ENCODE results near the gene IRF1. TPM values are rescaled to one million over a fixed set of nuclear protein-coding genes. Genes with fewer than 3 reads are reported as not detected.

IRF1 gene
- total and polyA plus RNA-seq, 12 donors, result 3.0 to 116 (median 20.1) TPM

DNA sequence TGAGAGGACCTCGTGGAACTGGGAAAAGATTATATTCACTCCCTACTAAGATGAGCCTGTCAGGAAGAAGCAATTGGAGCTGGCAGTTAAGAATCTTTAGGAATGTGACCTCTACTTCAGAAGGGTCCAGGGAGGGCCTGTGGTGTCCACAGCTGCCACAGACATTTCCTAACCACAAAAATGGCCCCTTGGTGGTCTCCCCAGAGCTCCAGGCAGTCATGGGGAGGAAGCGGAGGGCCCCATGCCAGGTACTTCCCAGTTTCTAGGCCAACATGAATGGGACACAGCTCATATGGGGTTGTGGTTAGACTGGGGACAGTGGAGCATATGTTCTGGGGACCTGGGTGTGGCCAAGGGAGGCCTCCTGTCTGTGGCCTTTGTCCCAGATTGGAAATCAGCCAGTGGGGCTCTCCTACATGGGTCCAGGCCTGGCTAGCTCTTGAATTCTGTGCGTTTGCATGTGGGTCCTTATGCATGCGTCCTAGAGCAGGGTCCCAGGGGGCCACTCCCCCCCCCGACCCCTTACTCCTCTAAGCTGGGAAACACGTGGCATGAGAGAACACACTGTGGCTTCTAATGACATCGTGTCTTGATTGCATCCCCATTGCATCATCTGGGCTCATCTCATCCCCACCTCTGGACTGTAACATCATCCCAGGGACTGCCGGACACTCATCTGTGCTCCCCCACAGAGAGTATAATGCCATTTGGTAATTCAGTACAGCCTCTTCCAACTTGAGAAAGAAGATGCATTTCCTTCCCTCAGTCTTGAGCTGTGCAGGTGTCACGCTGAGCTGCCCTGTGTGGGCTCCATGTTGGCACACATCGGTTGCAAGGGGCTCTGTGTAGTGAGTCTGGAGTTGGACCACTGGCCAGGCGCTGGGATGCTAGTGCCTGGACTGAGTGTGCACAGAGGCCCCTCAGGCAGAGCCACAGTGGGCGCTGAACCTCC lies 31.3 kb downstream of the IRF1 start:
- Histone ChIP-seq H3K36me3 (replicated peaks in 1 of 2) (no peaks in the 10 kb centered on the region), H3K27me3 (no peaks in the 10 kb centered on the region), H3K9me3 (replicated peaks in 1 of 3) (no peaks in the 10 kb centered on the region), H3K4me1 (replicated peaks in 1 of 2) (peaks cover 21 to 59% of the 10 kb centered on the region in 2 donors), H3K4me3 (no peak overlapping the region), H3K27ac (peak overlapping the region in 2 of 5 donors; percentile 23 to 61)
- DNase-seq, result peak in 2 of 7 donors; percentile 25 to 56
- WGBS, 4 donors, result 75 to 89% (median 83%) methylated on average over 8 to 12 of the region's 12 CpGs
- TF ChIP-seq, protein P1, sequence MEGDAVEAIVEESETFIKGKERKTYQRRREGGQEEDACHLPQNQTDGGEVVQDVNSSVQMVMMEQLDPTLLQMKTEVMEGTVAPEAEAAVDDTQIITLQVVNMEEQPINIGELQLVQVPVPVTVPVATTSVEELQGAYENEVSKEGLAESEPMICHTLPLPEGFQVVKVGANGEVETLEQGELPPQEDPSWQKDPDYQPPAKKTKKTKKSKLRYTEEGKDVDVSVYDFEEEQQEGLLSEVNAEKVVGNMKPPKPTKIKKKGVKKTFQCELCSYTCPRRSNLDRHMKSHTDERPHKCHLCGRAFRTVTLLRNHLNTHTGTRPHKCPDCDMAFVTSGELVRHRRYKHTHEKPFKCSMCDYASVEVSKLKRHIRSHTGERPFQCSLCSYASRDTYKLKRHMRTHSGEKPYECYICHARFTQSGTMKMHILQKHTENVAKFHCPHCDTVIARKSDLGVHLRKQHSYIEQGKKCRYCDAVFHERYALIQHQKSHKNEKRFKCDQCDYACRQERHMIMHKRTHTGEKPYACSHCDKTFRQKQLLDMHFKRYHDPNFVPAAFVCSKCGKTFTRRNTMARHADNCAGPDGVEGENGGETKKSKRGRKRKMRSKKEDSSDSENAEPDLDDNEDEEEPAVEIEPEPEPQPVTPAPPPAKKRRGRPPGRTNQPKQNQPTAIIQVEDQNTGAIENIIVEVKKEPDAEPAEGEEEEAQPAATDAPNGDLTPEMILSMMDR (IDR thresholded peaks at IDR 0.05), result no peak
- TF ChIP-seq POLR2A (IDR thresholded peaks at IDR 0.05), result no peak
- intact Hi-C loops (cut with DNase I), result no loop called here

DNA sequence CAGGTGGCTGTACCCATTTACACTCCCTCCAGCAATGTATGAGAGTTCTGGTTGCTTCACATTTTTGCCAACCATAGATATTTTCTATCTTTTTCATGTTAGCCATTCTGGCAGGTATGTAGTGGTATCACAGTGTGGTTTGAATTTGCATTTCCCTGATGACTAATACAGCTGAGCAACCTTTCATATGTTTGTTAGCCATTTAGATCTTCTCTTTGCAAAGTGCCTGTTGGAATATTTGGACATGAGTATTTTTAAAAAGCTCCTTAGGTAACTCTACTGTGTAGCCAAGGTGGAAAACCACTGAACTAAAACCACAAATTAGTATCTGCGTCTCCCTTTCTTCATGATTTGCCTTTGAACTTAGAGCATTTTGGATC lies 31.9 kb downstream of the IRF1 start:
- WGBS, 4 donors, result 74 to 85% (median 80%) methylated on average over 1 of the region's 1 CpG
- Histone ChIP-seq H3K9me3 (replicated peaks in 1 of 3) (no peaks in the 10 kb centered on the region), H3K36me3 (replicated peaks in 1 of 2) (no peaks in the 10 kb centered on the region), H3K4me3 (no peak overlapping the region), H3K27me3 (no peaks in the 10 kb centered on the region), H3K27ac (peak overlapping the region in 2 of 5 donors; percentile 9 to 61), H3K4me1 (replicated peaks in 1 of 2) (peaks cover 21 to 53% of the 10 kb centered on the region in 2 donors)
- intact Hi-C loops (cut with DNase I), result no loop called here
- DNase-seq, result no peak
- no peak for TF ChIP-seq POLR2A (IDR thresholded peaks at IDR 0.05)
- TF ChIP-seq, protein P1 (IDR thresholded peaks at IDR 0.05), result no peak

DNA sequence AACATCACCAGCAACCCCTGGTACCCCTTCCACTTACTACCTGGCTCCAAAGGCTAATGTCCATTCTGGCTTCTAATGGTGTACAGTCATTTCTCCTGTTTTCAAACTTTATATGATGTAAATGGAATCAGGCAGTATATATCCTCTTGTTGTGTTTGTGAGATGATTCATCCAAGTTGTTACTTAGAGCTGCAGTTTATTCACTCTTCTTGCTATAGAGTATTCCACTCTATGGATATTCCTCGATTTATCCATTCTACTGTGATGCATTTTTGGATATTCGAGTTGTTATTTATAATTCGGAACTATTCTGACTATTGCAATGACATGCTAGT lies 32.4 kb downstream of the IRF1 start:
- no peak overlapping the region for H3K4me3 ChIP-seq
- no peaks in the 10 kb centered on the region for H3K27me3 ChIP-seq
- intact Hi-C loops (cut with DNase I), result no loop called here
- H3K9me3 ChIP-seq (replicated peaks in 1 of 3), result no peaks in the 10 kb centered on the region
- H3K4me1 ChIP-seq (replicated peaks in 1 of 2), result peaks cover 21 to 52% of the 10 kb centered on the region in 2 donors
- H3K36me3 ChIP-seq (replicated peaks in 1 of 2), result no peaks in the 10 kb centered on the region
- DNase-seq, result no peak
- 90 to 96% (median 93%) methylated on average over 3 of the region's 3 CpGs for WGBS, 4 donors
- TF ChIP-seq, protein P1 (IDR thresholded peaks at IDR 0.05), result no peak
- TF ChIP-seq POLR2A (IDR thresholded peaks at IDR 0.05), result no peak
- peak overlapping the region in 2 of 5 donors; percentile 9 to 61 for H3K27ac ChIP-seq

DNA sequence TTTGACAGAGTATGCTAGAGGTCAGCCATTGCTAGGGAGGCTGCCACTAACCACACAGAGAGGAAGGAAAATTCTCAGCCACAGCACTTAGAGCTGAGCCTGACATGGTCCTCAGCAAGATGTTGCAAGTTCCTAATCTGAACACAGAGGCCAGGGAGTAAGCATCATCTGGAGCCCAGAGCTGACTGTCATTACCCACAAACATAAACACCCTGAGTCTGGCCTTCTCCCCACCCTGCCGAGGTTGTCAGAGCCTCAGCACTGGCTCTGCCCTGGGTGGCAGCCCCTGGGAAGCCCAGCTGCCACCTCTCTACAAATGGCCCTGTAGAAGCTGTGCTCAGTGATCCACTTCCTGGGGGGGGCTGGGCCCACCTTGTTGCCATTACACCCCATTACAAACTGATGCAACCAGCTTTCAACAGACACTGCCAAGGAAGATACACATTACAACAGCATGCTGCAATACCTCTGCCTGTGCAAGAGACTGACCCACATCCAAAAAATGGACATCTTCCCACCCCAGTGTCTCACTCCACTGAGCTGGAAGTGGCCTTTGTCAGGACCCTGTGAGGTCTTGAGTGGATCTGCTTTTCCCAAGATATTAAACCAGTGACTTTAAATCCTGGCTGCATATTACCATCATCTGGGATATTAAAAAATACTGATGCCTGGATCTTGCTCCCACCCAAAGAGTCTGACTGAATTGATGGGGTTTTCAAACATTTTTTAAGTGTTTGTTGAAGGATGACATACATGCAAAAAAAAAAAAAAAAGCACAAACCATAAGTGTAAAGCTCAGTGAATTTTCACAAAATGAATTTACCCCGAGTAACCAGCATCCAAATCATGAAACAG lies 33.0 kb downstream of the IRF1 start:
- no peaks in the 10 kb centered on the region for H3K36me3 ChIP-seq (replicated peaks in 1 of 2)
- DNase-seq, result peak in 3 of 7 donors; percentile 35 to 57 (median 36)

More for the DNA sequence above, 33.0 kb downstream of the IRF1 start:
- no peaks in the 10 kb centered on the region for H3K9me3 ChIP-seq (replicated peaks in 1 of 3)
- TF ChIP-seq, protein P1 (IDR thresholded peaks at IDR 0.05), result no peak
- intact Hi-C loops (cut with DNase I), result no loop called here
- H3K27ac ChIP-seq, result peak overlapping the region in 3 of 5 donors; percentile 58 to 89 (median 72)
- WGBS, 4 donors, result 74 to 97% (median 88%) methylated on average over 1 to 2 of the region's 2 CpGs
- no peak overlapping the region for H3K4me3 ChIP-seq
- H3K4me1 ChIP-seq (replicated peaks in 1 of 2), result peaks cover 21 to 52% of the 10 kb centered on the region in 2 donors
- no peaks in the 10 kb centered on the region for H3K27me3 ChIP-seq
